Measurements from ENCODE around the gene ZC3H4. TPM values are rescaled to one million over a fixed set of nuclear protein-coding genes. Genes with fewer than 3 reads are reported as not detected.

ZC3H4 gene
- total and polyA plus RNA-seq, 9 of the 15 experiments (the other 6 are each of a cell fraction or from before 2014, with no cell fraction given) = 2.2 to 75.6 (median 18.3) TPM

GRCh38 chr19:47040869-47041268 lies 72.7 kb downstream of the ZC3H4 start:
- intact Hi-C loops (cut with micrococcal nuclease) (no loop called here), in situ Hi-C loops (cut with MboI) (no loop called here)
- FAIRE-seq = no peak
- H3K4me1 ChIP-seq (replicated peaks in 1 of 2; ENCODE audit: control insufficient read depth in 2 of 2, insufficient read depth in 2 of 2, low read length in 2 of 2) = peaks cover 0 to 30% of the 10 kb centered on the region in 2 experiments; a peak in 2 of 5 replicates
- no peaks in the 10 kb centered on the region for H3K9me3 ChIP-seq (replicated peaks; ENCODE audit: control insufficient read depth, insufficient read depth, low read depth, low read length)
- H2AFZ ChIP-seq (ENCODE audit: low read depth, low read length) = no peak overlapping the region
- H3K9ac ChIP-seq (ENCODE audit: insufficient read depth in 1 of 2, low read depth in 2 of 2, low read length in 2 of 2) = peak overlapping the region in 1 of 2 experiments; percentile 68; a peak in 2 of 4 replicates
- DNase-seq (ENCODE audit: extremely low read depth in 1 of 4, low spot score in 3 of 4) = peak in 1 of 4 experiments; percentile 6
- POLR2A ChIA-PET = no interaction called here
- H3K27ac ChIP-seq (ENCODE audit: extremely low read depth, low read depth, low read length) = no peak overlapping the region
- WGBS (ENCODE audit: insufficient coverage, low coverage, missing lambda C conversion rate) = 73% methylated on average over 7 of the region's 8 CpGs
- H3K79me2 ChIP-seq (ENCODE audit: control insufficient read depth, insufficient read depth, low read length) = no peaks in the 10 kb centered on the region
- BruUV-seq (replicated peaks) = no TSS peak
- no peaks in the 10 kb centered on the region; the same call in 1 of the 2 replicates for H4K20me1 ChIP-seq (replicated peaks; ENCODE audit: control insufficient read depth, insufficient read depth, low read length)
- no peaks in the 10 kb centered on the region for H3K9me1 ChIP-seq (ENCODE audit: control insufficient read depth, insufficient read depth, low read length)
- ATAC-seq = no peak
- TF ChIP-seq POU5F1 (IDR thresholded peaks at IDR 0.05; ENCODE audit: borderline replicate concordance, low read depth, low read length, partially characterized antibody) = no peak
- TF ChIP-seq ILK (tag; IDR thresholded peaks at IDR 0.05; ENCODE audit: borderline replicate concordance, low read depth) = no peak
- 0 out of 2 replicates have a peak, but pooled peaks have one; percentile 17 for TF ChIP-seq RBFOX2 (IDR thresholded peaks at IDR 0.05; ENCODE audit: low read depth, low read length)
- TF ChIP-seq, protein P1, sequence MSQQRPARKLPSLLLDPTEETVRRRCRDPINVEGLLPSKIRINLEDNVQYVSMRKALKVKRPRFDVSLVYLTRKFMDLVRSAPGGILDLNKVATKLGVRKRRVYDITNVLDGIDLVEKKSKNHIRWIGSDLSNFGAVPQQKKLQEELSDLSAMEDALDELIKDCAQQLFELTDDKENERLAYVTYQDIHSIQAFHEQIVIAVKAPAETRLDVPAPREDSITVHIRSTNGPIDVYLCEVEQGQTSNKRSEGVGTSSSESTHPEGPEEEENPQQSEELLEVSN (IDR thresholded peaks at IDR 0.05; ENCODE audit: borderline replicate concordance in 1 of 2, extremely low read depth in 1 of 2, insufficient read depth in 1 of 2, insufficient read length in 1 of 2, low read depth in 1 of 2, low read length in 1 of 2, poor library complexity in 1 of 2, severe bottlenecking in 1 of 2) = peak in 1 of 2 experiments; percentile 76
- CTCF ChIA-PET (ENCODE audit: low intra/inter-chr PET ratio) = no interaction called here
- H3K4me2 ChIP-seq (ENCODE audit: insufficient read depth, low read length) = no peak overlapping the region
- peaks cover 7% of the 10 kb centered on the region; the same call in 1 of the 3 replicates for H3K36me3 ChIP-seq (ENCODE audit: control insufficient read depth, insufficient read depth, low read length)
- no peak overlapping the region for H3K4me3 ChIP-seq
- H3K27me3 ChIP-seq (ENCODE audit: control insufficient read depth in 2 of 2, insufficient read depth in 2 of 2, low read length in 2 of 2) = no peaks in the 10 kb centered on the region
